ENCODE results near the gene SYS1.

DNA sequence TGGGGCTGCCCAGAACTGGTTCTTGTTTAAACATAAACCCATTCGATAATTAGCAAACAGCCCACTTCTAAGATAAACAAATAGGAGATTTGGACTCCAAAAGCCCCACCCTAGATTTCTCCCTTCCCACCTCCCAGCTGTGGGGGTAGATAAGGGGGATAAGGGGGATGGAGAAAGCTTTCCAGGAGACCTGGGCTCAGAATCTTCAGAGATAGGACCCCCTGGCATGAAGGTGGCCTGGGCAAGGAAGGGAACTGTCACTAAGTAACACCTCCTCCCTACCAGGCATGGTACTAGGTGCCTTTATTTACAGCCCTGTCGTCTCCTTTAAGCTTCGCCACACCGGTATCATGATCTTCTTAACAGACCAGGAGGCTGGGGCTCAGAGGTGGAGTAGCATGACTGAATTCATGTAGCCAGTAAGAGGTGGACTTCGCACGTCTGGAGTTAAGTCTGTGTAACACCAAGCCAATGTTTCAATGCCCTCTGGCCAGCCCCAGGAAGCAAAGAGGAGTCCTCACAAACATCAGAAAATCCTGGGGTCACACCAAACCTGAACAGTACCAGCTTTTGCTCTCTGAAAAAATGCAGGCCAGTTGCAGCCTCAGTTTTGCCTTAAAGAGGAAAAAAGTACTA, 19.3 kb upstream of the SYS1 start:
- TF ChIP-seq, protein P1, sequence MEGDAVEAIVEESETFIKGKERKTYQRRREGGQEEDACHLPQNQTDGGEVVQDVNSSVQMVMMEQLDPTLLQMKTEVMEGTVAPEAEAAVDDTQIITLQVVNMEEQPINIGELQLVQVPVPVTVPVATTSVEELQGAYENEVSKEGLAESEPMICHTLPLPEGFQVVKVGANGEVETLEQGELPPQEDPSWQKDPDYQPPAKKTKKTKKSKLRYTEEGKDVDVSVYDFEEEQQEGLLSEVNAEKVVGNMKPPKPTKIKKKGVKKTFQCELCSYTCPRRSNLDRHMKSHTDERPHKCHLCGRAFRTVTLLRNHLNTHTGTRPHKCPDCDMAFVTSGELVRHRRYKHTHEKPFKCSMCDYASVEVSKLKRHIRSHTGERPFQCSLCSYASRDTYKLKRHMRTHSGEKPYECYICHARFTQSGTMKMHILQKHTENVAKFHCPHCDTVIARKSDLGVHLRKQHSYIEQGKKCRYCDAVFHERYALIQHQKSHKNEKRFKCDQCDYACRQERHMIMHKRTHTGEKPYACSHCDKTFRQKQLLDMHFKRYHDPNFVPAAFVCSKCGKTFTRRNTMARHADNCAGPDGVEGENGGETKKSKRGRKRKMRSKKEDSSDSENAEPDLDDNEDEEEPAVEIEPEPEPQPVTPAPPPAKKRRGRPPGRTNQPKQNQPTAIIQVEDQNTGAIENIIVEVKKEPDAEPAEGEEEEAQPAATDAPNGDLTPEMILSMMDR (IDR thresholded peaks at IDR 0.05): no peak
- TF ChIP-seq EZH2phosphoT487 (IDR thresholded peaks at IDR 0.05) (no peak), EZH2 (IDR thresholded peaks at IDR 0.05) (no peak)
